HG02870 (cell line): ENCODE measurements around the gene RASA2.
"Not testable (repeated sequence)": the region's sequence is repeated elsewhere in the genome, so short reads cannot be mapped to it uniquely, and the experiment has no call there.

Source experiments
- ATAC-seq: cut with Tn5 transposase; IDR thresholded peaks from one replicate; pipeline ENCODE4 v1.9.1; 2021; ENCODE audit warnings: mild to moderate bottlenecking, moderate library complexity; ENCODE audit not compliant: unreplicated experiment

Gene RASA2

GRCh38 chr3:141457624-141458236, 29.1 kb upstream of the RASA2 start:
- no peak for ATAC-seq

GRCh38 chr3:141459008-141459407, 27.8 kb upstream of the RASA2 start:
- ATAC-seq, result no peak

- peak; percentile 81 for ATAC-seq
Measured at GRCh38 chr3:141460097-141460704, 26.6 kb upstream of the RASA2 start.

- ATAC-seq, result no peak
Measured at GRCh38 chr3:141462176-141462859, 24.5 kb upstream of the RASA2 start.

GRCh38 chr3:141465221-141465620, 21.6 kb upstream of the RASA2 start:
- no peak for ATAC-seq

- no peak for ATAC-seq
Measured at GRCh38 chr3:141466633-141467169, 20.1 kb upstream of the RASA2 start.

GRCh38 chr3:141469720-141470119, 17.1 kb upstream of the RASA2 start:
- ATAC-seq, result no peak

- ATAC-seq, result no peak
Measured at GRCh38 chr3:141471160-141471559, 15.7 kb upstream of the RASA2 start.

- no peak for ATAC-seq
Measured at GRCh38 chr3:141476033-141476432, 10.8 kb upstream of the RASA2 start.

- ATAC-seq, result no peak
Measured at GRCh38 chr3:141477224-141477623, 9.6 kb upstream of the RASA2 start.

GRCh38 chr3:141478139-141478538, 8.7 kb upstream of the RASA2 start:
- no peak for ATAC-seq

- not testable (repeated sequence) for ATAC-seq
Measured at GRCh38 chr3:141478840-141479239, 8.0 kb upstream of the RASA2 start.

GRCh38 chr3:141482245-141482922, 4.4 kb upstream of the RASA2 start:
- ATAC-seq, result no peak

- no peak for ATAC-seq
Measured at GRCh38 chr3:141484701-141485287, 2.0 kb upstream of the RASA2 start.

GRCh38 chr3:141485641-141486495, 959 bp upstream of the RASA2 start:
- ATAC-seq, result no peak

GRCh38 chr3:141486496-141486745, 406 bp upstream of the RASA2 start:
- no peak for ATAC-seq

GRCh38 chr3:141487521-141488252, 860 bp downstream of the RASA2 start:
- ATAC-seq, result peak; percentile 69

GRCh38 chr3:141489203-141489602, 2.4 kb downstream of the RASA2 start:
- no peak for ATAC-seq

GRCh38 chr3:141491081-141491480, 4.3 kb downstream of the RASA2 start:
- no peak for ATAC-seq

GRCh38 chr3:141491929-141492328, 5.1 kb downstream of the RASA2 start:
- ATAC-seq, result no peak
